SK-N-SH (cell line): ENCODE data around the gene CCDC47.

ENCODE experiments used
- EZH2phosphoT487 ChIP-seq: fragments of 200-600 bp; sonication (generic); IDR thresholded peaks from 2 replicates; pipeline ENCODE4 v1.6.1; 2017; ENCODE audit warnings: low read depth, mixed run types, mild to moderate bottlenecking, antibody characterized with exemption, moderate library complexity, borderline replicate concordance
- FOXJ3 ChIP-seq: sonication (generic); formaldehyde crosslinking; IDR thresholded peaks from 2 replicates; pipeline ENCODE4 v1.5.1; 2020; ENCODE audit warnings: mild to moderate bottlenecking, missing genetic modification reagents
- GABPA ChIP-seq: IDR thresholded peaks from 2 replicates; pipeline ENCODE4 v1.4.0; 2012; ENCODE audit warnings: low read depth, mild to moderate bottlenecking
- MXI1 ChIP-seq: IDR thresholded peaks from 2 replicates; pipeline ENCODE4 v1.6.1; 2012; ENCODE audit warnings: mild to moderate bottlenecking, low read depth, low read length, improper control_type of control experiment
- NFIC ChIP-seq: IDR thresholded peaks from 2 replicates; pipeline ENCODE4 v1.4.0; 2012; ENCODE audit warnings: borderline replicate concordance
- RCOR1 ChIP-seq: fragments of 150-350 bp; IDR thresholded peaks from 2 replicates; pipeline ENCODE4 v1.6.1; 2017; ENCODE audit warnings: antibody characterized with exemption, low read length
- RFX5 ChIP-seq: IDR thresholded peaks from 2 replicates; pipeline ENCODE4 v1.6.1; 2012; ENCODE audit warnings: mild to moderate bottlenecking, improper control_type of control experiment, low read length
- SIN3A ChIP-seq: IDR thresholded peaks from 2 replicates; pipeline ENCODE4 v1.6.1; 2012; ENCODE audit warnings: low read depth, mild to moderate bottlenecking, low read length, moderate library complexity, borderline replicate concordance
- SMC3 ChIP-seq: IDR thresholded peaks from 2 replicates; pipeline ENCODE4 v1.6.1; 2012; ENCODE audit warnings: low read depth, low read length, improper control_type of control experiment
- TF ChIP-seq, protein P1 (sequence below): fragments of 200-600 bp; sonication (generic); IDR thresholded peaks from 2 replicates; pipeline ENCODE4 v1.6.1; 2017; ENCODE audit warnings: antibody characterized with exemption, mild to moderate bottlenecking, moderate library complexity
- TF ChIP-seq, protein P2 (sequence below): fragments of 150-350 bp; IDR thresholded peaks from 2 replicates; pipeline ENCODE4 v1.6.1; 2017; ENCODE audit warnings: antibody characterized with exemption, low read length, low read depth, borderline replicate concordance

DNA sequence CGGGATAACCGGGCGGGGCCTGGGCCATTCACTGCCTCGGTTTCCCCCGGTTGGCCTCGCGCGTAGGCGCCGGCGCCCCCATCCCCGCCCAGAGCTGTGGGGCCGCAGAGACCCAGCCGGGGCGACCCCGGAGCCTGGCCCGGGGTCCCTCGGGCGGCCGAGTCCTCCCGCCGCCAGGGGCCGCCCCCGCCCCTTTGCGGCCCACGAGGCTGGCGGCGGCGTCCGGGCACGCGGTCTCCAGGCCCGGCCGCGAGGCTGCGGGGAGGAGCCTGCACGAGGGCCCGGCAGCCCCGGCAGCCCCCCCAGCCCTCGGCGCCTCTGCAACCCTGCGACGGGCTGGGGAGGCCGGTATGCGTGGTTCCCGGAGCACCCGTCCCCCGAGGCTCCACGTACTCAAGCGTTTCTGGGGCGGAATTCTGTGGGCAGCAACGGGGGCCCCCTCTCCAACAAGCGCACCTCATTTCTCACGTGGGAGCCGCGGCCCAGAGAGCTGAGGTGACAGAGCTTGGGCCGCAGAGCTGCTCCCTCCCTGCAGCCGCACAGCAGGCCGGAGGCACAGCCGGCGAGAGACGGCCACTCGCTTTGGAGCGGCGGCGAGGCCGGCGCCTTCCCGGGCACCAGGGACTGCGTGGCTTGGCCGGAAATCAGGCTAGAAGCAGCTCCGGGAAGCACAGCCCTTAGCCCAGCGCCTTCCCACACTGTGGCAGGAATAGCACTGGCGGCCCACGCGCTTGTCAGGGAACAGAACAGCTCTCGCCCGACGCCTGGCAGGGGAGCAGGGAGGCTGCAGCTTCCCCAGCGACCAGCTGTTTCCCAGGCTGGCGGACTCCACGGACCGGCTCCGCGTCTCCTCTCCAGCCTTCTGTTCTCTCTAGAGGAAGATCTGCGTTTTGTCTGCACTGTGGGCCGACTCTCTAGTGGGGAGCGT is 72.6 kb downstream of the CCDC47 start:
- TF ChIP-seq RCOR1 (no peak), MXI1 (peak; percentile 52), SMC3 (no peak), EZH2phosphoT487 (no peak), NFIC (no peak), SIN3A (no peak), FOXJ3 (CRISPR knock-in tag) (no peak), RFX5 (no peak), GABPA (no peak)
- TF ChIP-seq, protein P1, sequence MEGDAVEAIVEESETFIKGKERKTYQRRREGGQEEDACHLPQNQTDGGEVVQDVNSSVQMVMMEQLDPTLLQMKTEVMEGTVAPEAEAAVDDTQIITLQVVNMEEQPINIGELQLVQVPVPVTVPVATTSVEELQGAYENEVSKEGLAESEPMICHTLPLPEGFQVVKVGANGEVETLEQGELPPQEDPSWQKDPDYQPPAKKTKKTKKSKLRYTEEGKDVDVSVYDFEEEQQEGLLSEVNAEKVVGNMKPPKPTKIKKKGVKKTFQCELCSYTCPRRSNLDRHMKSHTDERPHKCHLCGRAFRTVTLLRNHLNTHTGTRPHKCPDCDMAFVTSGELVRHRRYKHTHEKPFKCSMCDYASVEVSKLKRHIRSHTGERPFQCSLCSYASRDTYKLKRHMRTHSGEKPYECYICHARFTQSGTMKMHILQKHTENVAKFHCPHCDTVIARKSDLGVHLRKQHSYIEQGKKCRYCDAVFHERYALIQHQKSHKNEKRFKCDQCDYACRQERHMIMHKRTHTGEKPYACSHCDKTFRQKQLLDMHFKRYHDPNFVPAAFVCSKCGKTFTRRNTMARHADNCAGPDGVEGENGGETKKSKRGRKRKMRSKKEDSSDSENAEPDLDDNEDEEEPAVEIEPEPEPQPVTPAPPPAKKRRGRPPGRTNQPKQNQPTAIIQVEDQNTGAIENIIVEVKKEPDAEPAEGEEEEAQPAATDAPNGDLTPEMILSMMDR = peak; percentile 23
- TF ChIP-seq, protein P2, sequence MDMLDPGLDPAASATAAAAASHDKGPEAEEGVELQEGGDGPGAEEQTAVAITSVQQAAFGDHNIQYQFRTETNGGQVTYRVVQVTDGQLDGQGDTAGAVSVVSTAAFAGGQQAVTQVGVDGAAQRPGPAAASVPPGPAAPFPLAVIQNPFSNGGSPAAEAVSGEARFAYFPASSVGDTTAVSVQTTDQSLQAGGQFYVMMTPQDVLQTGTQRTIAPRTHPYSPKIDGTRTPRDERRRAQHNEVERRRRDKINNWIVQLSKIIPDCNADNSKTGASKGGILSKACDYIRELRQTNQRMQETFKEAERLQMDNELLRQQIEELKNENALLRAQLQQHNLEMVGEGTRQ = no peak
